ENCODE measurements around the gene SCG2.
A peak's percentile ranks its signal among the peaks of the same experiment; 100 is the strongest.

The SCG2 gene

DNA sequence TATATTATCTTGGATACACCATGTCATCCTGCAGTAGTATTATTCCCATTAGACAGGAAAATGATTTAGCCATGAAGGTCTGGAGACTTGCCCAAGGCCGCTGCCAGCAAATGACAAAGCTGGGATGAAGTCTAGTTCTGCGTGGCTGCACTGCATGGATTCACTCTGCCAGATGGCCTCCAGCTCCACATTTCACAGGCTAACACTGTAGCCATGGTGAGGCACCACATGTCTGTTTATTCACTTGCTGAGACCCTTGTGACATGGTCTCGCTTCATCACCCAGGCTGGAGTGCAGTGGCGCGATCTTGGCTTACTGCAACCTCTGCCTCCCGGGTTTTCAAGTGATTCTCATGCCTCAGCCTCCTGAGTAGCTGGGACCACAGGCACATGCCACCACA is 31.5 kb upstream of the SCG2 start:
- no peak for DNase-seq
- no peak for TF ChIP-seq CTCF (IDR thresholded peaks at IDR 0.05; ENCODE audit: borderline replicate concordance, extremely low read depth, low read length, poor library complexity, severe bottlenecking)
- TF ChIP-seq EZH2 (IDR thresholded peaks at IDR 0.05; ENCODE audit: borderline replicate concordance, low read depth, low read length, severe bottlenecking): no peak
- no peak overlapping the region for H3K27ac ChIP-seq (ENCODE audit: low read length)

GRCh38 chr2:223632826-223633225 is 30.7 kb upstream of the SCG2 start:
- Histone ChIP-seq H3K9me3 (ENCODE audit: insufficient read depth, low read length, severe bottlenecking) (no peaks in the 10 kb centered on the region), H2AFZ (ENCODE audit: low read depth, low read length) (no peak overlapping the region), H3K9ac (ENCODE audit: low read depth, low read length) (no peak overlapping the region), H3K4me3 (ENCODE audit: low read depth in 1 of 2, low read length in 2 of 2) (no peak overlapping the region), H3K79me2 (ENCODE audit: insufficient read depth, low read length) (no peaks in the 10 kb centered on the region), H3K27me3 (ENCODE audit: insufficient read depth, low read length, poor library complexity) (no peaks in the 10 kb centered on the region), H3K36me3 (ENCODE audit: insufficient read depth, low read length) (no peaks in the 10 kb centered on the region), H3K4me1 (ENCODE audit: insufficient read depth, low read length) (peaks cover 7% of the 10 kb centered on the region), H3K27ac (ENCODE audit: low read length) (no peak overlapping the region), H3K4me2 (ENCODE audit: insufficient read depth, low read length) (no peak overlapping the region), H4K20me1 (ENCODE audit: insufficient read depth, low read length) (no peaks in the 10 kb centered on the region)
- ATAC-seq (ENCODE audit: insufficient read depth, low read depth) (no peak), DNase-seq (no peak)
- TF ChIP-seq EZH2 (IDR thresholded peaks at IDR 0.05; ENCODE audit: borderline replicate concordance, low read depth, low read length, severe bottlenecking) (no peak), CTCF (IDR thresholded peaks at IDR 0.05; ENCODE audit: borderline replicate concordance, extremely low read depth, low read length, poor library complexity, severe bottlenecking) (no peak)

More for the DNA sequence above, 31.5 kb upstream of the SCG2 start:
- Histone ChIP-seq H3K79me2 (ENCODE audit: insufficient read depth, low read length) (no peaks in the 10 kb centered on the region), H3K9ac (ENCODE audit: low read depth, low read length) (no peak overlapping the region), H3K36me3 (ENCODE audit: insufficient read depth, low read length) (no peaks in the 10 kb centered on the region), H3K9me3 (ENCODE audit: insufficient read depth, low read length, severe bottlenecking) (no peaks in the 10 kb centered on the region), H3K4me2 (ENCODE audit: insufficient read depth, low read length) (no peak overlapping the region), H2AFZ (ENCODE audit: low read depth, low read length) (no peak overlapping the region), H3K4me3 (ENCODE audit: low read depth in 1 of 2, low read length in 2 of 2) (no peak overlapping the region), H4K20me1 (ENCODE audit: insufficient read depth, low read length) (no peaks in the 10 kb centered on the region), H3K27me3 (ENCODE audit: insufficient read depth, low read length, poor library complexity) (no peaks in the 10 kb centered on the region), H3K4me1 (ENCODE audit: insufficient read depth, low read length) (no peaks in the 10 kb centered on the region)
- ATAC-seq (ENCODE audit: insufficient read depth, low read depth): no peak

- no peak for TF ChIP-seq CTCF (IDR thresholded peaks at IDR 0.05; ENCODE audit: borderline replicate concordance, extremely low read depth, low read length, poor library complexity, severe bottlenecking)
- TF ChIP-seq EZH2 (IDR thresholded peaks at IDR 0.05; ENCODE audit: borderline replicate concordance, low read depth, low read length, severe bottlenecking): no peak
- H3K9me3 ChIP-seq (ENCODE audit: insufficient read depth, low read length, severe bottlenecking): no peaks in the 10 kb centered on the region
- no peak overlapping the region for H2AFZ ChIP-seq (ENCODE audit: low read depth, low read length)
- H3K4me2 ChIP-seq (ENCODE audit: insufficient read depth, low read length): peak overlapping the region; percentile 41
- peak overlapping the region; percentile 53 for H3K27ac ChIP-seq (ENCODE audit: low read length)
- ATAC-seq (ENCODE audit: insufficient read depth, low read depth): peak; percentile 88
- H3K27me3 ChIP-seq (ENCODE audit: insufficient read depth, low read length, poor library complexity): no peaks in the 10 kb centered on the region
- peak; percentile 59 for DNase-seq
- no peak overlapping the region for H3K4me3 ChIP-seq (ENCODE audit: low read depth in 1 of 2, low read length in 2 of 2)
- no peaks in the 10 kb centered on the region for H3K36me3 ChIP-seq (ENCODE audit: insufficient read depth, low read length)
- H3K4me1 ChIP-seq (ENCODE audit: insufficient read depth, low read length): peaks cover 36% of the 10 kb centered on the region
- no peaks in the 10 kb centered on the region for H3K79me2 ChIP-seq (ENCODE audit: insufficient read depth, low read length)
- 0 out of 2 replicates have a peak overlapping the region, but pooled peaks have one; percentile 18 for H3K9ac ChIP-seq (ENCODE audit: low read depth, low read length)
- H4K20me1 ChIP-seq (ENCODE audit: insufficient read depth, low read length): no peaks in the 10 kb centered on the region
Observed at GRCh38 chr2:223626716-223627115, 24.6 kb upstream of the SCG2 start.

DNA sequence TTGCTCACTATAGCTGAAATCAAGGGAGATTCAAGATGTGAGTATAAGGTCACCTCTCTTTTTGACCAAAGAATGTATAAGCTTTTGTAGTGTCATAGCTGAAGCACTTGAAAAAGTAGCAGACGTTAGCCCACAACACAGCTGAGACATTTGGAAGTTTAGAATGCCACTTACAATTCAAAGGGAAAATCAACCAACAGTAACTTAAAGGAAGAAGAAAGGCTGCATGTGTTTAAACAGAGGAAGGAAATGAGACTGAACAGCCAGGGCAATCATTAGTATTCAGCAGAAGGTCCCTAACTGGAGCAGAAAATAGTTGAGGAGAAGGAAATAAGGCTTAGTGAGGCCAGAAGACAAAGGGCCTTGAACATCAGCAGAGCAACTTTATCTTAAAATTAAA is 23.5 kb upstream of the SCG2 start:
- H3K27ac ChIP-seq (ENCODE audit: low read length): peak overlapping the region; percentile 64
- no peaks in the 10 kb centered on the region for H3K27me3 ChIP-seq (ENCODE audit: insufficient read depth, low read length, poor library complexity)
- TF ChIP-seq CTCF (IDR thresholded peaks at IDR 0.05; ENCODE audit: borderline replicate concordance, extremely low read depth, low read length, poor library complexity, severe bottlenecking) (no peak), EZH2 (IDR thresholded peaks at IDR 0.05; ENCODE audit: borderline replicate concordance, low read depth, low read length, severe bottlenecking) (no peak)
- DNase-seq: peak; percentile 10
- ATAC-seq (ENCODE audit: insufficient read depth, low read depth): peak; percentile 66
- peaks cover 36% of the 10 kb centered on the region for H3K4me1 ChIP-seq (ENCODE audit: insufficient read depth, low read length)
- H3K79me2 ChIP-seq (ENCODE audit: insufficient read depth, low read length): no peaks in the 10 kb centered on the region
- no peaks in the 10 kb centered on the region for H4K20me1 ChIP-seq (ENCODE audit: insufficient read depth, low read length)
- H3K36me3 ChIP-seq (ENCODE audit: insufficient read depth, low read length): no peaks in the 10 kb centered on the region
- no peak overlapping the region for H3K4me2 ChIP-seq (ENCODE audit: insufficient read depth, low read length)
- H3K9me3 ChIP-seq (ENCODE audit: insufficient read depth, low read length, severe bottlenecking): no peaks in the 10 kb centered on the region
- H2AFZ ChIP-seq (ENCODE audit: low read depth, low read length): no peak overlapping the region
- no peak overlapping the region for H3K9ac ChIP-seq (ENCODE audit: low read depth, low read length)
- no peak overlapping the region for H3K4me3 ChIP-seq (ENCODE audit: low read depth in 1 of 2, low read length in 2 of 2)
